Stimulated activated CD4-positive, alpha-beta T cell treated with anti-CD3 and anti-CD28 coated beads, Interleukin-2, amount 100 ng/mL, for 48 hours (primary cell): Measurements from ENCODE around the gene SCLY.
"Not testable (repeated sequence)": the region's sequence is repeated elsewhere in the genome, so short reads cannot be mapped to it uniquely, and the experiment has no call there.

ENCODE experiments used
- DNase-seq, 2 donors: peaks; one replicate each; pipeline ENCODE4 v3.0.0-alpha.2; 2020

Gene SCLY

GRCh38 chr2:238114851-238115660 lies 54.3 kb downstream of the SCLY start:
- no peak for DNase-seq

- not testable (repeated sequence) for DNase-seq
These were observed 54.9 kb downstream of the SCLY start for GRCh38 chr2:238115709-238116108.

- no peak for DNase-seq
These were observed 55.7 kb downstream of the SCLY start for GRCh38 chr2:238116298-238117198.

- no peak for DNase-seq
These were observed 56.7 kb downstream of the SCLY start for GRCh38 chr2:238117199-238118154.

DNA sequence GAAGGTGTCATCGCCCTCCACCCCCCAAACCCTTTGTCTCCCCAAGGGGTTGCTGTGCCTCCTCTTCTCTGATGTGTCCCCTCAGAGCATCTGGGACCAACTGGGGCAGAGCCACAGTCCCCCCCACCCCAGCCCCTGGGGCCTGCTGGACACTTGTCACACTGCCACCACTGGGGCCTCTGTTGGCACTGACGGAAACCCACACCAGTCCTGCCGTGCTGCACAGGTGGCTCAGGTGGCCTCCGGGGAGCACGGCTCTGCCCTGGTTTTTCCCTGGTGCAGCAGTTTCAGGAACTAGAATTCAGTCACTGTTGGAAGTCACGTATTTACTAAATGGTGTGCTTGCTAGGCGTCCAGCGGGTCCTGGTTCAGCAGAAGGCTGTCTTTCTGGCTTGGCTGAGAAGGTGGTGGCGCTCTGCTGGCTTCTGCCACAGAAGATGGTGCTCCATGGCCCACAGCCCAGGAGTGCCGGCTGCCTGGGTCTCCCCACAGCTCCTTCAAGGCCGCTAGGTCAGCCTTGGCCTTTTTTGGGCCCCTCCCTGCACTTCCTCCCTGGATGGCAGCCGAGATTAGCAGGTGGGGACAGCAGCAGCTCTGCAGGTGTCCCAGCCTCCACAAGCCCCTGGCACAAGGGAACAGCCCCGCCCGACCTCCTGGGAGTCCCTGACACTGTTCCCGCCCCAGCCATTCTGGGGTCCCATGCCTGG lies 59.1 kb downstream of the SCLY start:
- no peak for DNase-seq

GRCh38 chr2:238120463-238121298 lies 59.9 kb downstream of the SCLY start:
- no peak for DNase-seq

DNA sequence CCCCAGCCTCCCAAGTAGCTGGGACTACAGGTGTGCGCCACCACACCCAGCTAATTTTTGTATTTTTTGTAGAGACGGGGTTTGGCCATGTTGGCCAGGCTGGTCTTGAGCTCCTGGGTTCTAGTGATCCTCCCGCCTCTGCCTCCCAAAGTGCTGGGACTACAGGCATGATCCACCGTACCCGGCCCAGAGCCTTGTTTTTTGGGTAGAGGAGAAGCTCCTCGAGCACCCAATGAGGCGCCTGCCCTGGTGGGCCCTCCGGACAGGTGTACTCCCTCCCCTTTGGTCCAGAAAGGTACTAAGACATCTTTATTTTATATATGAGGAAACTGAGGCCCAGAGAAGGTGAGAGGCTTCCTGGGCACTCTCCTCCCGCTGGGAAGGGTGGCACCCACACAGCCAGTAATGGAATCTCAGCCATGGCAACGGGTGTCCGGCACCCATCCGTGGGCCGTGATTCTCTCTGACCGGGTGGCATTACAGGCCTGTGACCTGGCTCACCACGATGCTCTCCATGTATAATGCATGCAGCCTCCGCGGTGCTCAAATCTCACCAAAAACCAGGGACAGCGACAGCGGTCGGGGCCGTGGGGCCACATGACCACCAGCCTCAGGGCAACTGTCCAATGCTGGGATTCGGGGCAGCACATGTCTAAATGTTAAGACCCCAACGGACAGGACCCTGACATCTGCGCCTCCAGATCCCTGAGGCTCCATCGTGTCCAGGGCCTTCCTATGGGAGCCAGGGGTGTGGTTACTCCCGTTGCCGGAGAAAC lies 60.9 kb downstream of the SCLY start:
- DNase-seq: no peak

DNA sequence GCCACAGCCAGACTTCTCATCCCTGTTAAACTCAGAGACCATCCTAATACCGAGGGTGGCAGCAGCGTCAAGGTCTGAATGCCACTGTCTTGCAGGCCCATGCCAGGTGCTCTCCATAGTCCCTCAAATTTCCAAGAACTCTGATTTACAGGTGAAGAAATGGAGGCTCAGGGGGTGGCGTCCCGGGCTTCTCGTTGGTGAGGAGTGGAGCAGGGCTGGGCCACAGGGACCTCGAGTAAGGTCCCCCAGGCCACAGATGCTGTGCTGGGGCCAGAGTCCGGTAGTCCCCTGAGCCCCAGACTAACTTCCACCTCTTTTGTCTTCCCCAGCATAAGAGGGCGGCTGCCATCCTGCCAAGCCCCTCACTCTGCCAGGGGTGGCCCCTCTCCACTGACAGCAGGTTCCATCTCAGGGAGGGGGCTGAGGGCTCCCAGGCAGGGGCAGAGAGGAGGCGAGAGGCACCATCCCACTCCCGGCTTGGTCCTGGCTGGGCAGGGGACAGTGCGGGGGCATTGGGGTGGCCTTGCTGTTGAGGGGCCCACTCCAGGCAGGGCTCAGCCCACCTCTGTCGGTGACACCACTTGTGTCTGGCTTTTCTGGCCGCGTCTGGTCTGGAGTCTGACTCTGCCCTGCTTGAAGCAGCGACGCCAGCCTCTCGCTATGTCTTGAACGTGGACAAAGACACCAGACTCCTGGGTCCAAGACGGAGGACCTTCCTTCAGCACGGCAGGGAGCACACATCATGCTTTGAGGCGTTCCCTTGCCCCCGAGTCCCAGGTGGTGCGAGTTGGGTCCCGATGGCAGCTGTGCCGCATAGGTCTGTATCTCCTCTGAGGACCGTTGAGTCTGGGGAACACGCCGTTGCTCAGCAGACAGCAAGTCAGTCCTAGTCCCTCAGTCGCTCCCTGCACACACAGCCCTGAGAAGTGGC lies 61.8 kb downstream of the SCLY start:
- DNase-seq: no peak

- DNase-seq: no peak
These were observed 62.6 kb downstream of the SCLY start for GRCh38 chr2:238123218-238123971.

GRCh38 chr2:238123991-238124470 lies 63.2 kb downstream of the SCLY start:
- DNase-seq: no peak

- DNase-seq: no peak
These were observed 63.8 kb downstream of the SCLY start for GRCh38 chr2:238124488-238125126.

GRCh38 chr2:238125127-238125885 lies 64.5 kb downstream of the SCLY start:
- DNase-seq: no peak

GRCh38 chr2:238126338-238126737 lies 65.5 kb downstream of the SCLY start:
- no peak for DNase-seq

DNA sequence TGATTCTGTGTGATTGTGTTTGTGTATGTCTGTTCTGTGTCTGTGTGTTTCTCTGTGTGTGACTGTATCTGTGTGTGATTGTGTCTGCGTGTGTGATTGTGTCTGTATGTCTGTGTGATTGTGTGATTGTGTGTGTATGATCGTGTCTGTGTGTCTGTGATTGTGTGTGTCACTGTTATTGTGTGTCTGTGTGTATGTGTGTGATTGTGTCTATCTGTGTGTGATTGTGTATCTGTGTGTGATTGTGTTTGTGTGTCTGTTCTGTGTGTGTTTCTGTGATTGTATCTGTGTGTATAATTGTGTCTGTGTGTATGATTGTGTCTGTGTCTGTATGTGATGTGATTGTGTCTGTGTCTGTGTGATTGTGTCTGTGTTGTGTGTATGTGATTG lies 66.0 kb downstream of the SCLY start:
- DNase-seq: no peak

DNA sequence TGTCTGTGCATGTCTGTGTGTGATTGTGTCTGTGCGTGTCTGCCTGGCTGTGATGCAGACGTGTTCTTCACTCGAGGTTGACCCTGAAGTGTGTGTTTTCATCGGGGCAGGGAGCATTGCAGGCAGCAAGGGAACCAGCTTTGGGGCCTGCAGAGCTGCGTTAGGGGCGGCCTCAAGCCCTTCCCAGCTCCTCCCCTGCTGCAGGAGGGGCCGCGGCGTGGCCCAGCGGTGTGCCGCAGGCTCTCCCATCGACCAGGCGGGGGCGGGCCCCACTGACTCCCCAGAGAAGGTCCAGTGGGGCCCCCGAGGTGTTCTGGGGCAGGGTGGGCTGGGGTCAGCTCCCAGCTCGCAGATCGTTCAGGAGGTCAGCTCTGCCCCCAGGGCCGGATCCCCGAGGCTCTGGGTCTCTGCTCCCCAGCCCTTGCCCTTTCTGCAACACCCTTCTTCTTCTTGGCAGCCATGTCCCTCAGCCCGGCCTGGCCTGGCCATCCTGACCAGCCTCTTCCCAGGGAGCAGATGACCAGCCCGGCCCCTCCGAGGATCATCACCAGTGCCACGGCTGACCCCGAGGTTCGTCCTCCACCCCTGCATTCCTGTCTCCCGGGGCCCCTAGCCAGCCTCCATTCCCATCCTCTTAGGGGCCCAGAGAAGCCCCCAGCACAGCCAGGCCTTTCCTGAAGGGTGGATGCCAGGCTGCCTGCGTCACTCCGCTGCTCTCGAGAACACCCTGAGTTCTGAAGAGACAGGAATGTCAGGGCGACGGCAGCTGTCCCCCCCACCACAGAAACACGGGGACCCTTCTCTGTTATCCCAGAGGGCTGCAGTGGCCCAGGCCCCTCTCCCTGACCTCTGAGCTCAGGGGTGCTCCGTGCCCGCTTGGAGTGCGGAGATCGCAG lies 66.6 kb downstream of the SCLY start:
- no peak for DNase-seq

DNA sequence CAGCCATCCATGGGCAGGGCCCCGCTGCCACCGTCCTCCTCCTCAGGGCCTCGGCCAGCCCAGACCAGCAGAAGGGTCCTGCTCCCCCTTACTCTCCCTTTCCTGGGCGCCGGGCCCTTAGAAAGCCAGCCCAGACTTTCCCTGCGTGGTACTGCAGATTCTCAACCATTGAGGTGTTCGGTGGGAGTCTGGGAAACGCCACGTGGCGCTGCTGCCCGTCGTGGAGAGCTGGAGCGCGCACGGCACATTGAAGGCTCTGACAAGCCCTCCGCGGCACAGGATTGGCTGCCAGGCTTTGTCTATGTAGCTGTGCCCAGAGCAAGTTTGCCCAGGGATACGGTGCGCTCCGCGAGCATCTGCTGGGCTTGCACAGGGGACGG lies 67.2 kb downstream of the SCLY start:
- DNase-seq: no peak
